A549 (cell line): ENCODE data around the gene PARVB. TPM values are rescaled to one million over a fixed set of nuclear protein-coding genes. Genes with fewer than 3 reads are reported as not detected.

Experiments used
- ATAC-seq, 2 experiments: fragments of 200-7000 bp in 1 of 2; fragments of >200 bp in 1 of 2; cut with Nextera tagmentation in 1 of 2; cut with Tn5 transposase in 1 of 2; 3 replicates each; pipeline versions ENCODE4 v1.8.0 to v1.9.1; 2018 to 2020; ENCODE audit warnings: mild to moderate bottlenecking in 1 of 2, moderate library complexity in 1 of 2
- CTCF ChIA-PET: fragments of 300-600 bp; sonication (Branson Sonifier 250); formaldehyde crosslinking; extraction: SDS; loops from one replicate; lab custom pipeline; 2021; ENCODE audit warnings: antibody characterized with exemption, inconsistent platforms; lab: Yijun Ruan, JAX
- POLR2A ChIA-PET: fragments of 350-600 bp; formaldehyde crosslinking; extraction: SDS; loops from one replicate; lab custom pipeline; 2021; ENCODE audit warnings: antibody characterized with exemption, inconsistent platforms; lab: Yijun Ruan, JAX
- DNase-seq, 2 experiments: peaks; one replicate each; pipeline versions ENCODE4 v3.0.0 to v3.0.0-alpha.2; 2011 to 2016; ENCODE audit warnings: low read depth in 1 of 2, low spot score in 1 of 2
- FAIRE-seq: peaks from 2 replicates; lab custom pipeline; 2011; peaks lifted over from hg19 to GRCh38; lab: Jason Lieb, UNC
- H3K27ac ChIP-seq, 2 experiments: fragments of >200 bp; sonication (Bioruptor Twin); formaldehyde crosslinking; 3 replicates each; pipeline ENCODE4 v1.5.1; 2016 to 2017
- H3K4me1 ChIP-seq: fragments of >200 bp; sonication (Bioruptor Twin); formaldehyde crosslinking; 3 replicates; pipeline ENCODE4 v1.6.1; 2016
- H3K4me2 ChIP-seq: fragments of >200 bp; sonication (Bioruptor Twin); formaldehyde crosslinking; 3 replicates; pipeline ENCODE4 v1.6.1; 2016
- H3K4me3 ChIP-seq: fragments of >200 bp; sonication (Bioruptor Twin); formaldehyde crosslinking; 3 replicates; pipeline ENCODE4 v1.5.1; 2016
- H3K9me3 ChIP-seq: fragments of >200 bp; sonication (Bioruptor Twin); formaldehyde crosslinking; 3 replicates; pipeline ENCODE4 v1.6.1; 2016
- BHLHE40 ChIP-seq: IDR thresholded peaks from 2 replicates; pipeline ENCODE4 v1.6.1; 2012; ENCODE audit warnings: low read depth, low read length, inconsistent platforms
- CBX2 ChIP-seq: fragments of 200-600 bp; sonication (generic); IDR thresholded peaks from 2 replicates; pipeline ENCODE4 v1.6.1; 2016; ENCODE audit warnings: low read depth, mild to moderate bottlenecking, borderline replicate concordance
- CBX8 ChIP-seq: fragments of 200-600 bp; sonication (generic); IDR thresholded peaks from 2 replicates; pipeline ENCODE4 v1.6.1; 2016
- CHD4 ChIP-seq: fragments of 200-600 bp; sonication (generic); IDR thresholded peaks from 2 replicates; pipeline ENCODE4 v1.6.1; 2016; ENCODE audit warnings: antibody characterized with exemption, mild to moderate bottlenecking, borderline replicate concordance
- FOSB ChIP-seq: fragments of 250-450 bp; sonication (Bioruptor Pico); IDR thresholded peaks from 2 replicates; pipeline ENCODE4 v1.5.0; 2020; ENCODE audit warnings: mild to moderate bottlenecking, moderate library complexity
- HOXB5 ChIP-seq: fragments of 250-450 bp; sonication (Bioruptor Pico); IDR thresholded peaks from 2 replicates; pipeline ENCODE4 v1.5.0; 2020; ENCODE audit warnings: mild to moderate bottlenecking, moderate library complexity
- MAZ ChIP-seq: fragments of 150-350 bp; IDR thresholded peaks from 2 replicates; pipeline ENCODE4 v1.6.1; 2014; ENCODE audit warnings: antibody characterized with exemption, low read depth, low read length, borderline replicate concordance
- NFE2L2 ChIP-seq: fragments of 150-350 bp; conservative IDR thresholded peaks from 2 replicates; pipeline ENCODE4 v1.6.1; 2014; ENCODE audit warnings: low read length
- NPAS2 ChIP-seq: fragments of 250-450 bp; sonication (Bioruptor Pico); IDR thresholded peaks from 2 replicates; pipeline ENCODE4 v1.8.0; 2022; ENCODE audit warnings: mild to moderate bottlenecking, moderate library complexity, borderline replicate concordance
- PHF8 ChIP-seq: fragments of 200-600 bp; sonication (generic); IDR thresholded peaks from 2 replicates; pipeline ENCODE4 v1.6.1; 2016; ENCODE audit warnings: low read depth, mild to moderate bottlenecking, antibody characterized with exemption, moderate library complexity, borderline replicate concordance
- POLR2A ChIP-seq: IDR thresholded peaks from 2 replicates; pipeline ENCODE4 v1.6.1; 2012; ENCODE audit warnings: mild to moderate bottlenecking, low read length
- POLR2AphosphoS2 ChIP-seq: conservative IDR thresholded peaks from 2 replicates; pipeline ENCODE4 v1.6.1; 2012; ENCODE audit warnings: low read length, improper control_type of control experiment, inconsistent platforms
- RFX5 ChIP-seq: fragments of 450-650 bp; IDR thresholded peaks from 2 replicates; pipeline ENCODE4 v1.7.1; 2014; ENCODE audit warnings: antibody characterized with exemption, mild to moderate bottlenecking, moderate library complexity
- RNF2 ChIP-seq: fragments of 200-600 bp; sonication (generic); IDR thresholded peaks from 2 replicates; pipeline ENCODE4 v1.6.1; 2016; ENCODE audit warnings: low read depth, mild to moderate bottlenecking, antibody characterized with exemption, moderate library complexity, borderline replicate concordance
- SMC3 ChIP-seq: fragments of >200 bp; sonication (Bioruptor Twin); formaldehyde crosslinking; IDR thresholded peaks from 3 replicates; pipeline ENCODE4 v1.6.1; 2018; ENCODE audit warnings: inconsistent platforms
- ZC3H11A ChIP-seq: fragments of 450-650 bp; IDR thresholded peaks from 2 replicates; pipeline ENCODE4 v1.6.1; 2014; ENCODE audit warnings: antibody characterized with exemption, mild to moderate bottlenecking
- ZNF302 ChIP-seq: fragments of 250-450 bp; sonication (Bioruptor Pico); IDR thresholded peaks from 2 replicates; pipeline ENCODE4 v1.9.0; 2021; ENCODE audit warnings: inconsistent platforms, mild to moderate bottlenecking, moderate library complexity
- WGBS: methylation state at CpG from one replicate; pipeline ENCODE4 v1.1.6; 2017; ENCODE audit errors: missing lambda C conversion rate; 5-methylcytosine and 5-hydroxymethylcytosine counted together
- polyA plus RNA-seq, 4 experiments: library from polyadenylated mRNA; depleted of rRNA in 3 of 4; stranded (reverse); fragments of >200 nt; fragmentation: RNase III in 1 of 4; extraction: RNeasy Plus Mini Kit Qiagen cat#74134 plus additional on column Dnase treatment in 1 of 4; gene quantifications; 2 replicates in 3 of 4; 3 replicates in 1 of 4; pipeline ENCODE4 v1.2.3, GENCODE V29; 2011 to 2017
- TF ChIP-seq, protein P1 (sequence below): fragments of 200-600 bp; sonication (generic); IDR thresholded peaks from 2 replicates; pipeline ENCODE4 v1.6.1; 2016; ENCODE audit warnings: antibody characterized with exemption, mild to moderate bottlenecking, moderate library complexity
- TF ChIP-seq, protein P2 (sequence below): fragments of >200 bp; sonication (Bioruptor Twin); formaldehyde crosslinking; IDR thresholded peaks from 2 replicates; pipeline ENCODE4 v1.6.1; 2016
- TF ChIP-seq, protein P3 (sequence below): fragments of >200 bp; sonication (Bioruptor Twin); formaldehyde crosslinking; IDR thresholded peaks from 3 replicates; pipeline ENCODE4 v1.5.1; 2016

PARVB gene
- polyA plus RNA-seq, 2 of the 4 experiments (the other 2 are of a cell fraction), result 28.3 to 33.5 TPM

DNA sequence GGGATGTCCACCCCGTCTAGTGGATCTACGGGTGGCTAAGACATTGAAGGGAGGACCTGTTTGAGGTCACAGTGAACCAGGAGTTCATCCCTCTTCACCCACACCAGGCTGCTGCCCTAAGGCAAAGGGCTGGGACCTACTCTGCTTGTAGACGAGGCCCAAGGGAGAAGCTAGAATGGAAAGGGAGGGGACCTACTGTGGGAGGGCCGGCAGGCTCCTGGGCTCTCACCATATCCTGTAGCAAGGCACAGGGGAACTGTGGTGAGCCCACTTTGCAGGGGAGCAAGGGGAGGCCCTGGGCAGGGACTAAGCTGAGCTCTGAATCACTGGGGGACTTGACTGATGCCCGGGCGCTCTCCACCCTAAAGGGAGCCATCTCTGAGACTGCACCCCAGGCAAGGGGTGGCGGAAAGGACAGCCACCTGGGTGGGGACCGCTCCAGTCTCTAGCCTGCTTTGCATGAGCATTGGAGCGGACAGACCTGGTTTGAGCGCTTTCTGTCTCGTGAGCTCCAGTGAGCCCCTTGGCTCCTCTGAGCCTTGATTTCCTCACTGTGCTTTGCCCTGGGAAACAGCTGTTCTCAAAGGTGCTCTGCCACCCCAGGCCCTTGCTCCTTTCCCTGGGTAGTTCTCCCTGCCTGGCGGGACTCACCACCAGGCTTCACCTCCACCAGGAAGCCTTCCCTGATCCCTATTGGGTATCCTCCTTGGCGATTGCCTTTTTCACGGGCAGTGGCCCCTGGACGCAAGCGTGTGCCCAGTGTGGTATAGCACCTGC lies 180.8 kb downstream of the PARVB start (continued):
- TF ChIP-seq, protein P1, sequence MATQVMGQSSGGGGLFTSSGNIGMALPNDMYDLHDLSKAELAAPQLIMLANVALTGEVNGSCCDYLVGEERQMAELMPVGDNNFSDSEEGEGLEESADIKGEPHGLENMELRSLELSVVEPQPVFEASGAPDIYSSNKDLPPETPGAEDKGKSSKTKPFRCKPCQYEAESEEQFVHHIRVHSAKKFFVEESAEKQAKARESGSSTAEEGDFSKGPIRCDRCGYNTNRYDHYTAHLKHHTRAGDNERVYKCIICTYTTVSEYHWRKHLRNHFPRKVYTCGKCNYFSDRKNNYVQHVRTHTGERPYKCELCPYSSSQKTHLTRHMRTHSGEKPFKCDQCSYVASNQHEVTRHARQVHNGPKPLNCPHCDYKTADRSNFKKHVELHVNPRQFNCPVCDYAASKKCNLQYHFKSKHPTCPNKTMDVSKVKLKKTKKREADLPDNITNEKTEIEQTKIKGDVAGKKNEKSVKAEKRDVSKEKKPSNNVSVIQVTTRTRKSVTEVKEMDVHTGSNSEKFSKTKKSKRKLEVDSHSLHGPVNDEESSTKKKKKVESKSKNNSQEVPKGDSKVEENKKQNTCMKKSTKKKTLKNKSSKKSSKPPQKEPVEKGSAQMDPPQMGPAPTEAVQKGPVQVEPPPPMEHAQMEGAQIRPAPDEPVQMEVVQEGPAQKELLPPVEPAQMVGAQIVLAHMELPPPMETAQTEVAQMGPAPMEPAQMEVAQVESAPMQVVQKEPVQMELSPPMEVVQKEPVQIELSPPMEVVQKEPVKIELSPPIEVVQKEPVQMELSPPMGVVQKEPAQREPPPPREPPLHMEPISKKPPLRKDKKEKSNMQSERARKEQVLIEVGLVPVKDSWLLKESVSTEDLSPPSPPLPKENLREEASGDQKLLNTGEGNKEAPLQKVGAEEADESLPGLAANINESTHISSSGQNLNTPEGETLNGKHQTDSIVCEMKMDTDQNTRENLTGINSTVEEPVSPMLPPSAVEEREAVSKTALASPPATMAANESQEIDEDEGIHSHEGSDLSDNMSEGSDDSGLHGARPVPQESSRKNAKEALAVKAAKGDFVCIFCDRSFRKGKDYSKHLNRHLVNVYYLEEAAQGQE, result no peak
- TF ChIP-seq NPAS2, result no peak

DNA sequence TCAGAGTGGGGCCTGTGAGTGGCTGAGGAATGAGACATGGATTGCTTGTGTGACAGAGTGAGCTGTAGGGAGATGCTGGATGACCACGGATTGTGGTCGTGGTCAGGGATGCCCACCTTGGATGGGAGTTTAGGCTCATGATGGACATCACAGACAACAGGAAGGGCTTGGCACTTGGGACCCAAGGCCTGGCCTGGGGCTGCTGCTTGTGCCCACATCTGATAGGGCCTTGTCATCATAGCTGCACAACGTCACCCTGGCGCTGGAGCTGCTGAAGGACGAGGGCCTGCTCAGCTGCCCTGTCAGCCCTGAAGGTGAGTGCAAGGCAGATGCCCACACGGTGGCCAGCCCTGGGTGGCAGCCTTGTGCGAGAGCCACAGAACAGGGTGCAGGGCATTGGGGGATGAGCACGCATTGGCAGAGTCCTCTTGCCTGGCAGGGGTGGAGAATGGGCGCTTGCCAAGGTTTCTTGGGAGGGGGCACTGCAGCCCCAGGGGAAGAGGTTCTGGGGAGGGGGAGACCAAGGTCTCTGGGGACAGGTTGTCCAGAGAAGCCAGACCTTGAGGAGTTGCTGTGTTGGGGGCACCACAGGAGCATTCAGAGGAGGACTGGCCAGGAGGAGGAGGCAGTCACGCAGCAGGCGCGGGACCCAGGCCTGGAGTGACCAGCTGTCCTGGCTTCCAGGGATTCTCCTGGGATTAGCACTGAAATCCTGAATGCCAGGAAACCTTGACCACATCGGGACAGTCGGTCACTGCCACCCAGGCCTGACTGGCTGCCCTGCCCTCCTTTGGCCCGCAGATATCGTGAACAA lies 181.6 kb downstream of the PARVB start:
- Histone ChIP-seq H3K4me2 (no peak overlapping the region), H3K4me1 (no peaks in the 10 kb centered on the region), H3K9me3 (peaks cover 3% of the 10 kb centered on the region; the same call in 1 of the 3 replicates), H3K4me3 (no peak overlapping the region), H3K27ac (no peak overlapping the region)
- TF ChIP-seq NFE2L2 (no peak), SMC3 (no peak), RNF2 (no peak), MAZ (no peak), HOXB5 (CRISPR knock-in tag) (no peak), CHD4 (no peak), CBX2 (no peak), PHF8 (no peak), NPAS2 (no peak), CBX8 (no peak), POLR2A (no peak), ZC3H11A (no peak), BHLHE40 (no peak), RFX5 (no peak), POLR2AphosphoS2 (no peak), FOSB (no peak), ZNF302 (CRISPR knock-in tag) (no peak)
- TF ChIP-seq, protein P2, sequence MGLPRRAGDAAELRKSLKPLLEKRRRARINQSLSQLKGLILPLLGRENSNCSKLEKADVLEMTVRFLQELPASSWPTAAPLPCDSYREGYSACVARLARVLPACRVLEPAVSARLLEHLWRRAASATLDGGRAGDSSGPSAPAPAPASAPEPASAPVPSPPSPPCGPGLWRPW, result no peak
- TF ChIP-seq, protein P3, sequence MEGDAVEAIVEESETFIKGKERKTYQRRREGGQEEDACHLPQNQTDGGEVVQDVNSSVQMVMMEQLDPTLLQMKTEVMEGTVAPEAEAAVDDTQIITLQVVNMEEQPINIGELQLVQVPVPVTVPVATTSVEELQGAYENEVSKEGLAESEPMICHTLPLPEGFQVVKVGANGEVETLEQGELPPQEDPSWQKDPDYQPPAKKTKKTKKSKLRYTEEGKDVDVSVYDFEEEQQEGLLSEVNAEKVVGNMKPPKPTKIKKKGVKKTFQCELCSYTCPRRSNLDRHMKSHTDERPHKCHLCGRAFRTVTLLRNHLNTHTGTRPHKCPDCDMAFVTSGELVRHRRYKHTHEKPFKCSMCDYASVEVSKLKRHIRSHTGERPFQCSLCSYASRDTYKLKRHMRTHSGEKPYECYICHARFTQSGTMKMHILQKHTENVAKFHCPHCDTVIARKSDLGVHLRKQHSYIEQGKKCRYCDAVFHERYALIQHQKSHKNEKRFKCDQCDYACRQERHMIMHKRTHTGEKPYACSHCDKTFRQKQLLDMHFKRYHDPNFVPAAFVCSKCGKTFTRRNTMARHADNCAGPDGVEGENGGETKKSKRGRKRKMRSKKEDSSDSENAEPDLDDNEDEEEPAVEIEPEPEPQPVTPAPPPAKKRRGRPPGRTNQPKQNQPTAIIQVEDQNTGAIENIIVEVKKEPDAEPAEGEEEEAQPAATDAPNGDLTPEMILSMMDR, result no peak
- ChIA-PET CTCF (no interaction called here), POLR2A (no interaction called here)
- WGBS, result 0% methylated on average over 2 of the region's 16 CpGs
- no peak for DNase-seq
- FAIRE-seq, result no peak
- no peak; a peak in 1 of 6 replicates for ATAC-seq
